GM23248 (cell line): ENCODE data around the gene CHST1. TPM values are rescaled to one million over a fixed set of nuclear protein-coding genes. Genes with fewer than 3 reads are reported as not detected.

Experiments used
- DNase-seq: peaks from one replicate; pipeline ENCODE4 v3.0.0-alpha.2; 2015
- H2AFZ ChIP-seq: fragments of 200-600 bp; sonication (generic); 2 replicates; pipeline ENCODE4 v1.6.1; 2016; ENCODE audit warnings: antibody characterized with exemption
- H3F3A ChIP-seq: fragments of 200-600 bp; sonication (generic); 2 replicates; pipeline ENCODE4 v1.6.1; 2016; ENCODE audit warnings: mild to moderate bottlenecking, antibody characterized with exemption, mixed run types; ENCODE audit not compliant: insufficient read depth
- H3K27ac ChIP-seq: fragments of 200-600 bp; sonication (generic); 2 replicates; pipeline ENCODE4 v1.5.1; 2016; ENCODE audit warnings: mild to moderate bottlenecking
- H3K27me3 ChIP-seq: fragments of 200-600 bp; sonication (generic); replicated peaks from 2 replicates; pipeline ENCODE4 v1.6.1; 2016; ENCODE audit warnings: mild to moderate bottlenecking; ENCODE audit not compliant: insufficient read depth
- H3K36me3 ChIP-seq: fragments of 200-600 bp; sonication (generic); 2 replicates; pipeline ENCODE4 v1.6.1; 2016; ENCODE audit warnings: low read depth, mild to moderate bottlenecking
- H3K4me1 ChIP-seq: fragments of 200-600 bp; sonication (generic); 2 replicates; pipeline ENCODE4 v1.6.1; 2016; ENCODE audit warnings: mild to moderate bottlenecking; ENCODE audit not compliant: insufficient read depth
- H3K4me2 ChIP-seq: fragments of 200-600 bp; sonication (generic); one replicate; pipeline ENCODE4 v1.6.1; 2016; ENCODE audit warnings: mild to moderate bottlenecking; ENCODE audit not compliant: unreplicated experiment
- H3K4me3 ChIP-seq: fragments of 200-600 bp; sonication (generic); 2 replicates; pipeline ENCODE4 v1.5.1; 2016; ENCODE audit warnings: mild to moderate bottlenecking
- H3K79me2 ChIP-seq: fragments of 200-600 bp; sonication (generic); 2 replicates; pipeline ENCODE4 v1.6.1; 2016; ENCODE audit warnings: mild to moderate bottlenecking; ENCODE audit not compliant: insufficient read depth
- H3K9ac ChIP-seq: fragments of 200-600 bp; sonication (generic); 2 replicates; pipeline ENCODE4 v1.6.1; 2016; ENCODE audit warnings: mild to moderate bottlenecking
- H3K9me2 ChIP-seq: fragments of 200-600 bp; sonication (generic); 2 replicates; pipeline ENCODE4 v1.6.1; 2016; ENCODE audit warnings: mixed run types, mild to moderate bottlenecking, moderate library complexity; ENCODE audit not compliant: insufficient read depth
- H3K9me3 ChIP-seq: fragments of 200-600 bp; sonication (generic); one replicate; pipeline ENCODE4 v1.6.1; 2017; ENCODE audit warnings: low read depth
- H4K20me1 ChIP-seq: fragments of 200-600 bp; sonication (generic); 2 replicates; pipeline ENCODE4 v1.6.0; 2016; ENCODE audit not compliant: insufficient read depth
- EZH2 ChIP-seq: fragments of 200-600 bp; sonication (generic); IDR thresholded peaks from 2 replicates; pipeline ENCODE4 v1.6.1; 2018; ENCODE audit warnings: antibody characterized with exemption, mild to moderate bottlenecking; ENCODE audit not compliant: insufficient read depth, poor library complexity, severe bottlenecking
- EZH2phosphoT487 ChIP-seq: fragments of 200-600 bp; sonication (generic); IDR thresholded peaks from 2 replicates; pipeline ENCODE4 v1.6.1; 2018; ENCODE audit warnings: antibody characterized with exemption, moderate library complexity, mild to moderate bottlenecking, low read depth; ENCODE audit not compliant: insufficient read depth
- WGBS, 2 experiments: methylation state at CpG; one replicate each; pipeline ENCODE4 v1.1.6; 2015 to 2017; ENCODE audit warnings: low lambda C conversion rate in 2 of 2, low coverage in 1 of 2; ENCODE audit errors: missing lambda C conversion rate in 2 of 2; 5-methylcytosine and 5-hydroxymethylcytosine counted together
- in situ Hi-C: fragments of 300-500 bp; cut with MboI; formaldehyde crosslinking; loops from 2 replicates; pipeline ENCODE4 v1.15.0; 2020
- polyA plus RNA-seq: library from polyadenylated mRNA; unstranded; fragments of >200 nt; fragmentation: Nextera tagmentation; extraction: Ambion mirVana; gene quantifications from 2 replicates; pipeline ENCODE4 v1.2.1, GENCODE V29; 2016
- total RNA-seq: library from RNA; depleted of rRNA; stranded (reverse); fragments of >200 nt; shearing (Covaris generic); gene quantifications from 2 replicates; pipeline ENCODE4 v1.2.3, GENCODE V29; 2014

The CHST1 gene
- total and polyA plus RNA-seq, 2 experiments from 2014 or later: 0.06 TPM; not detected in 1

DNA sequence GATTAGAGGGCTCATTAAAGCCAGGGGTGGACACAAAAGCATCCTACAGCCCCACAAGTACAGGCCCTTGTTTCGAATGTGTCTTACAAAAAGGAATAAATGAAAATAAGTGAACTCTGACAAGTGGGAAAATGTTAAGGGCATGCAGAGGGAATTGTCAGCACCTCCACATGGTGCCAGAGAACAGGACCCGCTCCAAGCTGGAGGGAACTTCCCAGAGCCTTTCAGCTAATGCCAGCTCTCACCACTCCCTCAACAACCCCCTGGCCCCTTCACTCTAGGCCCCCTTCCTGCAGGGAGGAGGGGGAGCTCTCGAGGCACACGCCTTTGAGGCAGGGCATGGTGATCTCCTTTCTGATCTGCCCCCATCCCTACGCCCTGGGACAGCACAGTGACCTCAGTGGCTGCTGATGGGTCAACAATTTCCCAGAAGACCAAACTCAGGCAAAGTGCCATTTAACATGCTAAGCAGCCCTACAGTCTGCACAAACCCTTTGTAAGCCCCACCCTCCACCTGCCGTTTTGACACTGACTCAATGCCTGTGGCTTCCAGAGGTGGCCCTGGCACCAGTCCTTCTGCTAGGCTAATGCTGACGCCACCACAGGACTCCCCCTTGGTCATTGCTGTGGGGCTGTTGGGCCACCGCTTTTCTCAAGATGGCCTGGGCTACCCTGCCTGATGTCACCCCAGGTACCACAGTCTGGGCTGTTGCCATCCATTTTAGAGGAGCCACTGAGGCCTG is 12.5 kb upstream of the CHST1 start:
- in situ Hi-C loops: no loop called here
- Histone ChIP-seq H3K9me2 (no peaks in the 10 kb centered on the region), H3K4me1 (no peaks in the 10 kb centered on the region), H3K4me2 (no peak overlapping the region), H3F3A (no peaks in the 10 kb centered on the region), H3K4me3 (no peak overlapping the region), H4K20me1 (no peaks in the 10 kb centered on the region), H3K9me3 (no peaks in the 10 kb centered on the region), H3K9ac (no peak overlapping the region), H3K27ac (no peak overlapping the region), H3K79me2 (no peaks in the 10 kb centered on the region), H3K27me3 (peaks cover 9% of the 10 kb centered on the region), H2AFZ (no peak overlapping the region), H3K36me3 (no peaks in the 10 kb centered on the region)
- WGBS, 2 experiments: 33 to 40% methylated on average over 8 of the region's 8 CpGs
- no peak for DNase-seq
- TF ChIP-seq EZH2phosphoT487 (no peak), EZH2 (no peak)

DNA sequence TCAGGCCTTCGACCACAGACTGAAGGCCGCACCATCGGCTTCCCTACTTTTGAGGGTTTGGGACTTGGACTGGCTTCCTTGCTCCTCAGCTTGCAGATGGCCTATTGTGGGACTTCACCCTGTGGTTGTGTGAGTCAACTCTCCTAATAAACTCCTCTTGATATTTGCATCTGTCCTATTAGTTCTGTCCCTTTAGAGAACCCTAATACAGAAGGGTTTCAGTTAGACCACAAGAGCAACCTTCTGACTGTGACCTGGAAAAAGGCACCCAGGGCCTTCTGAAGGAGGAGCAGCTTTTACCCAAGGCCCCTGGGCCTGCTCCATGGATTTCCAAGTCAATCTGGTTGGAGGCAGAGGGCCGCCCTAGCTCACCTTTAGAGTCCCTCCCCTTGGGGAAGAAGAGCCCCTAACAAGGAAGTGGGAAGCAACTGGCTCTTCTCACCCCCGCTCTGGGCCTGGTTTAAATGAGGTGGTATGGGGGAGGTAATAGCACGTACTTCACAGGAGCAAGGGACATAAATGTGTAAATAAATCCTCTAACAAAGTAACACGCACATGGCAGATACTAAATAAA is 11.2 kb upstream of the CHST1 start:
- Histone ChIP-seq H3K4me2 (no peak overlapping the region), H3K4me1 (no peaks in the 10 kb centered on the region), H2AFZ (no peak overlapping the region), H3K36me3 (no peaks in the 10 kb centered on the region), H3K27ac (no peak overlapping the region), H3K79me2 (no peaks in the 10 kb centered on the region), H4K20me1 (no peaks in the 10 kb centered on the region), H3K4me3 (no peak overlapping the region), H3K9me2 (no peaks in the 10 kb centered on the region), H3K9me3 (no peaks in the 10 kb centered on the region), H3F3A (no peaks in the 10 kb centered on the region), H3K9ac (no peak overlapping the region), H3K27me3 (peaks cover 4% of the 10 kb centered on the region)
- no peak for TF ChIP-seq EZH2phosphoT487
- TF ChIP-seq EZH2: no peak
- in situ Hi-C loops: no loop called here
- WGBS, 2 experiments: 64% methylated on average over 7 of the region's 7 CpGs
- no peak for DNase-seq

DNA sequence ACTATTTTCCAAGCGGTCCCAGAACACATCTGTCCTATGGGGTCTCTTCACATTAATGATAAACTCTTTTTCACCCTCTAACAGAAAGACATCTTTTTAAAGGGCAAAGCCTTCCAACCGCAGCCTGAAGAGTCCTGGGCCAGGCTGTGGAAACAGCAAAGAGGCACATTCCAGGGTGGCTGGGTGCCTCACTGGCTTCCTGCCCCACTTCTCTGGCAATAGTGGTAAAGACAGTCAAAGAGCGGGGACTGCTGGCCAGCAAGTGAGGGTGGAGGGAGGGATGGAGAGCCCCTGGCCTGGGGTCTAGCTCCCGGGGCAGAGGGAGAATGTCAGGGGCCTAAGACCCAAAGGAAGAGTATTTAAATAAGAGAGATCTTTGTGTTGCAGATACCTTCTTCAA is 10.2 kb upstream of the CHST1 start:
- H3K4me3 ChIP-seq: no peak overlapping the region
- H3F3A ChIP-seq: no peaks in the 10 kb centered on the region
- H4K20me1 ChIP-seq: no peaks in the 10 kb centered on the region
- no peaks in the 10 kb centered on the region for H3K79me2 ChIP-seq
- no peaks in the 10 kb centered on the region for H3K36me3 ChIP-seq
- no peaks in the 10 kb centered on the region for H3K9me3 ChIP-seq
- no peak for DNase-seq
- 36 to 40% methylated on average over 4 of the region's 4 CpGs for WGBS, 2 experiments
- H2AFZ ChIP-seq: no peak overlapping the region
- H3K9me2 ChIP-seq: no peaks in the 10 kb centered on the region
- peaks cover 4% of the 10 kb centered on the region for H3K27me3 ChIP-seq
- in situ Hi-C loops: no loop called here
- TF ChIP-seq EZH2: no peak
- TF ChIP-seq EZH2phosphoT487: no peak
- H3K9ac ChIP-seq: no peak overlapping the region
- no peaks in the 10 kb centered on the region for H3K4me1 ChIP-seq
- no peak overlapping the region for H3K27ac ChIP-seq
- no peak overlapping the region for H3K4me2 ChIP-seq

GRCh38 chr11:45674481-45675190 is 9.2 kb upstream of the CHST1 start:
- H3K36me3 ChIP-seq: no peaks in the 10 kb centered on the region
- no peak overlapping the region for H2AFZ ChIP-seq
- H3K4me1 ChIP-seq: no peaks in the 10 kb centered on the region
- in situ Hi-C loops: no loop called here
- H3K9me3 ChIP-seq: no peaks in the 10 kb centered on the region
- no peak for TF ChIP-seq EZH2phosphoT487
- TF ChIP-seq EZH2: no peak
- no peak overlapping the region for H3K4me3 ChIP-seq
- WGBS, 2 experiments: 55 to 56% methylated on average over 9 of the region's 9 CpGs
- no peak for DNase-seq
- H3K79me2 ChIP-seq: no peaks in the 10 kb centered on the region
- H3F3A ChIP-seq: no peaks in the 10 kb centered on the region
- no peak overlapping the region for H3K27ac ChIP-seq
- H3K4me2 ChIP-seq: no peak overlapping the region
- H3K9me2 ChIP-seq: no peaks in the 10 kb centered on the region
- H3K9ac ChIP-seq: no peak overlapping the region
- H3K27me3 ChIP-seq: peaks cover 5% of the 10 kb centered on the region; the same call in 1 of the 2 replicates
- no peaks in the 10 kb centered on the region for H4K20me1 ChIP-seq
